Left colon (tissue), 2 donors: Measurements from ENCODE around the gene ABCA1. TPM values are rescaled to one million over a fixed set of nuclear protein-coding genes. Genes with fewer than 3 reads are reported as not detected.

Experiments used
- ATAC-seq: fragments of 200-7000 bp; cut with Tn5 transposase; one replicate; pipeline ENCODE4 v1.9.1; 2020; ENCODE audit warnings: mild to moderate bottlenecking, moderate library complexity
- DNase-seq, 2 donors: peaks; one replicate each; pipeline ENCODE4 v3.0.0-alpha.2; 2020
- intact Hi-C, 2 donors: fragments of 100-400 bp; cut with DNase I in 1 of 2; cut with micrococcal nuclease in 1 of 2; formaldehyde crosslinking; loops; one replicate each; pipeline versions ENCODE4 v1.11.2 to v1.14.0; 2022; cut with DNase I, micrococcal nuclease
- total RNA-seq, 2 donors: library from RNA; stranded (reverse); fragmentation: NEBNext Ultra II Directional; extraction: Animal tissue kit (Norgen Biotek cat#: 25700); gene quantifications; one replicate each; pipeline ENCODE4 v1.2.1, GENCODE V29; 2021
- donor health status: DM: no; HTN: no; CAD: no.
- donor health status: DM: yes; HTN: yes; CAD: no.

Gene ABCA1
- total RNA-seq, 2 donors from 2014 or later: 11.8 to 44.5 TPM

DNA sequence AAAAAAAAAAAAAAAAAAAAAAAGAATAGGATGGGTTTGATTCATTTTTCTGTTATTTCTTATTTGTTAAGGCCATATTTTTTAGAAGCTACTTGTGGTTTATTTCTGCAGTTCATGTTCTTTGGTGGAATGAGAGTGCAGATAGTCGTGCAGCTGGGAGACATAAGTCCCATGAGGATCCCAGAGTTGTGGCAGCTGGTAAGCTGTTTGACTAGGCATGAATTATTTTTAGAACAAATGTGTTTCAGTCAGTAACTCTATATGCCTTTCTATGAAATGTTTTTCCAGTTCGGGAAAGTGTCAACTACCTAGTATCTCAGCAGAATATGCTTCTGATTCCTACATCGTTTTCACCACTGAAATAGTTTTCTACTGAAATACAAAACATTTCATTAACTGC is 169.0 kb downstream of the ABCA1 start:
- no peak for ATAC-seq
- intact Hi-C loops: no loop called here

DNA sequence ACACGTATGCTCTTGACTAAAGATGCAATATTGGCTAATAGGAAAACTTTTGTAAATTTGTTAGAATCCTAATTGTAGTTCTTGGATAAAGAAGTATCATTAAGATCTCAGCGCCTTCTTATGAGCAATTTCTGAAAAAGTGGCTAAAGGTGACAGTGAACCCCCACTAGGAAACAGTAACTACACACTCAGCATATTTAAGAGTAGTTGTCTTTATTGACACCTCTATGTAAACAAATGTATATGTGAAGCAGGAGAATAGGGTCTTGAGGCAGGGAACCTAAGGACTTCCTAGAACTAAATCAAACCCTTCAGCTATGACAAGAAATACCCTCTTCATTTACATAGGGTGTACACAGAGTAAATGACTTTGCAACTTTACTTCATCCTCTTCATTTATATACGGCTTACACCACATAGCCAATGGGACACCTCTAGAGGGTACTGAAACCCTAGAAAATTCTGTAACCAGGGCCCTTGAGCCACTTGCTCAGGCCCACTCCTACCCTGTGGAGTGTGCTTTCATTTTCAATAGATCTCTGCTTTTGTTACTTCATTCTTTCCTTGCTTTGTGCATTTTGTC is 177.7 kb downstream of the ABCA1 start:
- ATAC-seq (no peak), DNase-seq (no peak)
- intact Hi-C loops: no loop called here

More for the DNA sequence above, 169.0 kb downstream of the ABCA1 start:
- no peak for DNase-seq

DNA sequence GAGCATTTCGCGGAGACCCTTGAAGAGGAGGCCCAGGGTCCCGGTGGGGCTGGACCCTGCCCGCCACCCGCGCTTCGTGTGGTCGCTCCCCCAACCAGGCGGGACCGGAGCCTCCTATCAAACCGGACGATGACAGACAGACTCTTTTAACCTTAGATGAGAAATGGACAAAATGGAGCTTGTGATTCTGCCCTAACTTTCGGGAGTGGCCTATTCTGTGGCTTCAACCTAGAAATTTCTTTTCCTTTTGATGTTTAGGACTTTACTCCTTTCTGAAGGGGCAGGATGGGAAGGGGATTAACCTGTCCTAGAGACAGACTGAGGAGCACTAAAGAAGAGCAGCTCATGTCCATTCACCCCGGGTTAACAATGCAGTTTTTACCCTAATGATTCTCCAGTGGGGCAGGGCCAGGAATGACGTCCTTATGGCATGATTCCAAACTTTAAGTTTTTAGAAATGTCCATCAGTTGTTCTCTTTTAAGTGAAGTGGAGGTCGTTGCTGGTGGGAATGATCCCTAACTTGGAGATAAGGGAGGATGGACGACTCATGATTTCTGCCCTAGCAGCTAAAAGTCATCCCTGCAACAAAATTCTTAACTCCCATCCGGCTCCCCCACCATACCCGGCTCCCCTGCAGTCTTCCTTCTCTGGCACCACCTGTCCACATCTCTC is 179.5 kb downstream of the ABCA1 start:
- ATAC-seq (peak; percentile 2), DNase-seq (peak in 1 of 2 donors; percentile 9)
- intact Hi-C loops: no loop called here

- intact Hi-C loops: no loop called here
Measured at GRCh38 chr9:104747565-104748358, 180.2 kb downstream of the ABCA1 start, which contains the start of gene NIPSNAP3A. TSS of gene NIPSNAP3A (plus strand) at chr9:104747683. CDS start at chr9:104747793, 110 bp downstream.

DNA sequence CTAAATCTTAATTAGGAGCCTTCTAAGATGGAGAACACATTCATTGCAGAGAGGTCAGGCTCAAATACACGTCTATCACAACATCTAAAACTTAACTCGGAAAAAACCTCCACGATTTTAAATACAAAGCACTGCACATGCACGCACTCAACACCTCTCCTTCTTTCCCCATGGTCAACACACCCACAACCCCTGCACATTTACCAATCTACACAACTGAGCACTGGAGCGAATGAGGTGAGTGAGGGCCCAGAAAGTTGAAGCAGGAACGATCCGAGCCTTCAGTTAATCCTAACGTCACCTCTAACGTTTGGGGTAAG is 180.8 kb downstream of the ABCA1 start:
- intact Hi-C loops: no loop called here
- peak; percentile 39 for ATAC-seq
- no peak for DNase-seq

More at GRCh38 chr9:104747565-104748358, 180.2 kb downstream of the ABCA1 start, which contains the start of gene NIPSNAP3A:
- DNase-seq (peak; percentile 89 to 94), ATAC-seq (peak; percentile 91)

GRCh38 chr9:104746798-104747197 is 181.2 kb downstream of the ABCA1 start:
- DNase-seq (no peak), ATAC-seq (no peak)
- intact Hi-C loops: no loop called here

- DNase-seq (no peak), ATAC-seq (no peak)
- intact Hi-C loops: no loop called here
Measured at GRCh38 chr9:104746285-104746684, 181.7 kb downstream of the ABCA1 start.

DNA sequence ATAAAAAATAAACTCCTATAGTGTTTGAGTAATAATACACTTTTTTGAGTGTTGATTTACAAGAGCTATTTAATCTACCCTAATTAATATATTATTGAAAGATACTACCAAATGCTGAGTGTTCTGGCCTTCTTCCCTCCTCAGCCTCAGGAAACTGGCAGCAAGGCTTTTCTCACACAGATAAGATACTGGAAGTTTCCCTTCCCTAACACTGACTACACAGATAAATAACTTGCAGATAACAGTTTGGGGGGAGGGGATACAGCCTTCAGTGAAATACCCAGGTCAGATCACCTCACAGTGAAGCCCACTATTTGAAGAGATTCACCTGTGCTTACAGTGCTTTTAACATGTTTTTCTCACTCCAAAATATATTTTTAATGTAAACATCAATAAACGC is 182.1 kb downstream of the ABCA1 start:
- intact Hi-C loops: no loop called here
- ATAC-seq (no peak), DNase-seq (no peak)

DNA sequence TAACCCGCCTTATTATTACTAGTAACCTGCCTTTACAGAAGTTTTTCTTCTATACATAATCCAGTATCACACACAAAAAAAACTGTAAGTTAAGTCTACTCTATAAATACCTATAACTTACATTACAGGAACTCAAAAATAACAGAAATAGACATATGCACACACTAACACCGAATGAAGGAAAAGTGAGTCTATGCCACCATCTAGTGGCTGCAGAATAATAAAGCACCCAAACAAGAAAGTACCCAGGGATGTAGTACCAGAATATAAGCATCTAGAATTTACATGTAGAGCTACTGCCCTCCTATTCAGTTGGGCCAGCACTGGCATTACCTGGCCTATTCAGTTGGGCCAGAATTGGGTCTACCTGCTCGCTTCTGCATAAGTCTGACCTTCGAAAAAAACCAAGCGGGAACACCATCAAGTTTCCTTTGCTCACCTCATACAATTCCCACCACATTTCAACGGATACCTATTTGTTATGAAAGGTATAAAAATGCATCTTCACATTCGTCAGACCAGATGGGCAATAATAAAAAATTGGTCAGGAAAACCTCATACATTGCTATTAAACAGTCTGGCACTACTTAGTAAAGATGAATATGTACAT is 184.5 kb downstream of the ABCA1 start:
- intact Hi-C loops: no loop called here
- ATAC-seq (no peak), DNase-seq (no peak)

DNA sequence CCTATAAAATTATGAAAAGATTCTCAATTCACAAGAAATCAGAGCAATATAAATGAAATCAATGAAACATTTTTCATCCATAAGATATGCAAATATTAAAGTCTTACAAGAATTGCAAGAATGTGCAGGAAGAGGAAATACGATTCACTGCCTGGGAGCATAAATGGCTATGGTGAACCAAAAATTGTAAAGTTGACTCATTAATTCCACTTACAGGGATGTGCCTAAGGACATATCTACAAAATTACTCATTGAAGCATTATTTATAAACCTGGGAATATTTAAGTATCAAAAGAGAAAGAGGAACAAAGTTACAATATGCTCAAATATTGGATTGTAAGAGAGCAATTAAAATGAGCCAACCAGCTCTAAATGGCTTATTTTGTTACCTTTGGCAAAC is 187.3 kb downstream of the ABCA1 start:
- ATAC-seq (no peak), DNase-seq (no peak)
- intact Hi-C loops: no loop called here

GRCh38 chr9:104738452-104738851 is 189.5 kb downstream of the ABCA1 start:
- DNase-seq: no peak
- intact Hi-C loops: no loop called here
- ATAC-seq: no peak

Other genes starting within 250 kb of the ABCA1 start
- gene OR13D1, start 233.6 kb downstream of the ABCA1 start, total RNA-seq: not detected
- 10 to 100 TPM; 40.6 to 52.5 TPM for gene NIPSNAP3A, start 180.5 kb downstream of the ABCA1 start, total RNA-seq
- 1 to 10 TPM in 1 of 2 donors, under 1 TPM in 1; 0.85 to 1.3 TPM for gene NIPSNAP3B, start 164.0 kb downstream of the ABCA1 start, total RNA-seq